GM18951 (cell line): ENCODE data around the gene AUTS2.

ENCODE experiments used
- POLR2A ChIP-seq: IDR thresholded peaks from 4 replicates; pipeline ENCODE4 v1.6.1; 2011; ENCODE audit warnings: mild to moderate bottlenecking; ENCODE audit not compliant: insufficient read length, insufficient read depth; ENCODE audit errors: extremely low read depth
- in situ Hi-C: fragments of 300-500 bp; cut with MboI; formaldehyde crosslinking; loops from one replicate; pipeline ENCODE4 v1.12.0; 2022; ENCODE audit warnings: low sequenced_read_pairs, mixed read lengths, inconsistent platforms; ENCODE audit not compliant: unreplicated experiment

AUTS2 gene

DNA sequence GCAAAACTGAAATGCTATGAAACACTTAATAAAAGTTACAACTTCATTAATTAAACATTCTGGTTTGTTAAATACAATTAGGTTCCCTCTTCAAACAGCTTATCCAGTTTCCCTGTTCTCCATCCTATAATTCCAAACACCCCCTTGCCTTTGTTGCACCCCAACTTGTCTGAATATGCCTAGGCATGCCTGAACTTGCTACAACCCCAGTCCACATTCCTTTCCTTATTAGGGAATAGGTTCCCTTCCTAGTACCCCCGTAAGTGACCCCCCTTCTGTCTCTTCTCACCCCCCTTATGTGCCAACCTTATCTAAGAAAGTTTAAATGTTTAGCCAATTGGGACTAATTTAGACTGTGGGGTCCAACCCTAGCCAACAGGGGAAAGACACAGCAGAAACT, 1238.0 kb downstream of the AUTS2 start:
- no peak for TF ChIP-seq POLR2A
- in situ Hi-C loops: no loop called here

DNA sequence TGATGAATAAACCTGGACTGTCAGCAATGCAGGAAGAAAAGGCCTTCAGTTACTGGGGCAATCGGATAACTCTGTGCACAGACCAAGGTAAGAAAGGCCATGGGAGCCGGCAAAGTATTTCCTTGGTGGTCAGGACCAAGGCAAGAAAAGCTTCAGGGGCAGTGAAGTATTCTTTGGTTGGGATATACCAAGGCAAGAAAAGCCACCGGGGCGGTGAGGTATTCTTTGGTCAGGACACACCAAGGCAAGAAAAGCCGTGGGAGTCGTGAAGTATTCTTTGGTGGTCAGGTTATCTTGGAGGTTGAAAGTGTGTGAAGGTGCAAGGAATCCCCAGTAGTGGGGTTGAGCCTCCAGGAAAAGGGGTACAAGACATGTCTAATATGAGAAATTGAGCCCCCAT, 1238.7 kb downstream of the AUTS2 start:
- in situ Hi-C loops: no loop called here
- no peak for TF ChIP-seq POLR2A

DNA sequence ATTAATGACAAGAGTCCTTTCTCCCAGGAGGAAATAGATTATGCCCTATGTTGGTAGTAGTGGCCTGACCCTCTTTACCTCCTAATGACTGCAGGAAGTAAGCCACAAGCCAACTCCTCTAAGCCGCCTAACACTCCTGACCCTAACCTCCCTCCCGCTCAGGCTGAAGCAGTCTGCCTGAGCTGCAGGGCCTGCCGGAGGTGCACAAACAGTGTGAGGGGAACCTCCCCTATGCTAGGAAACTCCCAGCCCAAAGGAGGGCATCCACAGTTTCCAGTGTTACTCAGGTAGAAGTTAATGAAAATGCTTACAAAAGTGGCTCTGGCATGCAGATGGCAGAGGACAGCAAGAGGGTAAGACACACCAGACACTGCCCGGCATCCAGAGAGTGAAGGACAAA, 1239.3 kb downstream of the AUTS2 start:
- in situ Hi-C loops: no loop called here
- no peak for TF ChIP-seq POLR2A

DNA sequence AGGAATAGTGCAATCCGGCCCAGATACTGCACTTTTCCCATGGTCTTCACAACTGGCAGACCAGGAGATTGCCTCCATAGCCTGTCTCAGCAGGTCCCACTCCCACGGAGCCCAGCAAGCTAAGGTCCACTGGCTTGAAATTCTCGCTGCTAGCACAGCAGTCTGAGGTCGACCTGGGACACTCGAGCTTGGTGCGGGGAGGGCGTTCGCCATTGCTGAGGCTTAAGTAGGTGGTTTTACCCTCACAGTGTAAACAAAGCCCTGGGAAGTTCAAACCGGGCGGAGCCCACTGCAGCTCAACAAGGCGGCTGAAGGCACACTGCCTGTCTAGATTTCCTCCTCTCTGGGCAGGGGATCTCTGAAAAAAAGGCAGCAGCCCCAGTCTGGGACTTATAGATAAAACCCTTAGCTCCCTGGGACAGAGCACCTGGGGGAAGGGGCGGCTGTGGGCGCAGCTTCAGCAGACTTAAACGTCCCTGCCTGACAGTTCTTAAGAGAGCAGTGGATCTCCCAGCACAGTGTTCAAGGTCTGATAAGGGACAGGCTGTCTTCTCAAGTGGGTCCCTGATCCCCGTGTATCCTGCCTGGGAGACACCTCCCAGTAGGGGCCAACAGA, 1240.1 kb downstream of the AUTS2 start:
- in situ Hi-C loops: no loop called here
- TF ChIP-seq POLR2A: no peak
